ENCODE results near the gene CASTOR2.
A peak's percentile ranks its signal among the peaks of the same experiment; 100 is the strongest.
"Not testable (repeated sequence)": the region's sequence is repeated elsewhere in the genome, so short reads cannot be mapped to it uniquely, and the experiment has no call there.

The CASTOR2 gene

DNA sequence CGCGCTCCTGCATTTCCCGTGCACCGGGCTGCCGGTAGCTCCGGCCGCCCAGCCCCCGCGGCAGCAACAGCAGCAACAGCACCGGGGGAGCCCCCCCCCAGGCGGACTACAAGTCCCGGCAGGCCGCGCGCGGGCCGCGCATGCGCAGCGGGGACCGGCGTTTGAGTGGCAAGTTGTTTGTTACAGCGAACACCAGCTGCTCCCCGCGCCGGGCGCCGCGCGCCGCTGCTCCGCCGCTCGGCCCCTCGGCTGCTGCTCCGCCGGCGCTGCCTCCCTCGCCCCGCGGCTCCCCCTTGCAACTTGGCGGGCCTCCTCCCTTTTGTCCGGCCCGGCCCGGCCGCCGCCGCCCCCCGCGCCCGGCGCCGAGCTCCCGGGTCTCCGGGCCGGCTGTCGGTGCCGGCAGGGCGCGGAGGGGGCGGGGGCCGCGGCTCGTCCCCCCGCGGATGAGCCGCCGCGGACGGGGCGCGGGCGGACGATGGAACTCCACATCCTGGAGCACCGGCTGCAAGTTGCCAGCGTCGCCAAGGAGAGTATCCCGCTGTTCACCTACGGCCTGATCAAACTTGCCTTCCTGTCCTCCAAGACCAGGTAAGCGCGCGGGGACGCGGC is at the start of gene CASTOR2:
Gene CASTOR2, plus strand, starts transcription at position 195 of the 609 bp plus-strand sequence. Its CDS starts 281 bp downstream, at position 476.
- DNase-seq: peak; percentile 84

DNA sequence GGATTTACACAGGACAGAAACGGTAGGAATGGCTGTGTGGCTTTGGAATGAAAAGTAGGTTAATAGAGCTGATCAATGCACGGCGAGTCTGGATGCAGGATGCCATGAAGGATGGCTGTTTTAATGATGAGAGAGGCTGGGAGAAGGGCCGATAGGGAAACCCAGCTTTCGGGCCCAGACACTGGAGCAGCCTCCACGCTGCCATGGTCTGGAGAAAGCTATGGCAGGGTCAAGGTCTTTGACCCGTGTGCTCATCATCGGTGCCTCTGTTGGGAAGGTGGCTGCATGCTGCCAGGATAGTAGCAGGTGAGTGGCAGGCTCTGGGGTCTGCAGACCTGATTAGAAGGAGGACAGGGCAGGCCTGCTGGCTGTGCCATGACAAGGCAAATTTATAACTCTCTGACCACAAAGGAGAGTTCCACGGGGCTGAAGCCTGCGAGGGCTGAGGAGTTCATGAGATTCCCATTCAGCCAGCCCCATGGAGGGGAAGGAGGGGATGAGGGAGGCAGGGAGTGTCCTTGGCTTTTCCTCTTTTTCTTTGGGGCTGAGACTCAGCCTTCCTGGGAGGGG is 42.1 kb upstream of the CASTOR2 start:
- DNase-seq: not testable (repeated sequence)

DNA sequence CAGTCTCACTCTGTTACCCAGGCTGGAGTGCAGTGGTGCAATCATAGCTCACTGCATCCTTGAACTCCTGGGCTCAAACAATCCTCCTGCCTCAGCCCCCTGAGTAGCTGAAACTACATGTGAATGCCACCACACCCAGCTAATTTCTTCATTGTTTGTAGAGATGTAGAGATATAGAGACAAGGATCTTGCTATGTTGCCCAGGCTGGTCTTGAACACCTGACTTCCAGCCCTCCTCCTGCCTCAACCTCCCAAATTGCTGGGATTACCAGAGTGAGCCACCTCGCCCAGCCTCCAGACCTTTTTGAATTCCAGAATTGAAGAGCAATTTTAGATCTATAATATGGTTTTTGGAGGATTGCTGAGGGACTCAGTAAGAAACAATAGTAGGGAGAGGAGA is 40.9 kb upstream of the CASTOR2 start:
- DNase-seq: not testable (repeated sequence)

DNA sequence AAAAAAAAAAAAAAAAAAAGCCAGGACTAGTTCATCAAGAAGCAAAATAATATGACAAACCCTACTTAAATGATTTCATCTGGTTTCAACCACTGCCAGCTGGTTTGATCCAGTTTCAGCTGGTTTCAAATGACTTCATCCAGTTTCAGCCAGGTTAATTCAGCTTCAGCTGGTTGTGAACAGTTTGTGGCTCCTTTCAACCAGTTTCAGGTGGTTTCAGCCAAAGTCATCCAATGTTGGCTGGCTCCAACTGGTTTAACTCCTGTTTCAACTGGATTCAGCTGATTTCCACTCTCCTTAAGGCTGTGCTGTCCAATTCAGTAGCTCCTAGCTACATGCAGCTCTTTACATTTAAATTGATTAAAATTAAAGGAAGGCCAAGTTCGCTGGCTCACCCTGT is 37.5 kb upstream of the CASTOR2 start:
- DNase-seq: not testable (repeated sequence)

DNA sequence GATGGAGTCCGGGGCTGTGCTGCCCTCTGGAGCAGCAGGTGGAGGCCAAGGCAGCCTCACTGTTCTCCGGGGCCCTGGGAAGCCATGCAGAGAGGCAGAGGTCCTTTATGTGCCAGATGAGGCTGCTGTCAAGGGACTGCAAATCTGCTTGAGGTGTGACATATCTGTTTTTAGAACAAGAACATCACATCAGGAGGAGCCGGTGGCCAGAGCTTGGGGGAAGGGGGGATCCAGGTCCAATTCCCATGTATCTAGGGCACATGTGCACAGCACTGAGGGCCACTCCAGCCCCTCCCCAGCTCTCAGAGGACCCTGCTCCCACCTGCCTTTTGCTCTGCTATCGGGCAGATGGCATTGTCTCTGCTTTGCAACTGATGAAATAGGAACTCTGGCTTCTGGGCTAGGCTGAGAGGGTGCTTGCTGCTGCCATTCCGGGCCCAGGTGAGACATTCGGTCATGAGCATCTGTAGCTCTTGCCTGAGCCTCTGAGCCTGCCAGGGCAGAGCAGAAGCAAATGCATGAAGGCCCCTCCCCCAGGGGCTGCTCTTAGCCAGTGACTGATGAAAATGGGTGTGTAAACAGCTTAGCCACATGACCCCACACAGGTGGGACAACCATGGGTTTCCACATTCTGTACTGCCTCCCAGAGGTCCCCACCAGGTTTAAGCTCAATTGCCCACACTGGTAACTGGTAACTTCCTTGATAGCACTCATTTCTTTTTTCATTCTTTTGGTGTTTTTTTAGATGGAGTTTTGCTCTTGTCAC is 32.8 kb upstream of the CASTOR2 start:
- DNase-seq: not testable (repeated sequence)

DNA sequence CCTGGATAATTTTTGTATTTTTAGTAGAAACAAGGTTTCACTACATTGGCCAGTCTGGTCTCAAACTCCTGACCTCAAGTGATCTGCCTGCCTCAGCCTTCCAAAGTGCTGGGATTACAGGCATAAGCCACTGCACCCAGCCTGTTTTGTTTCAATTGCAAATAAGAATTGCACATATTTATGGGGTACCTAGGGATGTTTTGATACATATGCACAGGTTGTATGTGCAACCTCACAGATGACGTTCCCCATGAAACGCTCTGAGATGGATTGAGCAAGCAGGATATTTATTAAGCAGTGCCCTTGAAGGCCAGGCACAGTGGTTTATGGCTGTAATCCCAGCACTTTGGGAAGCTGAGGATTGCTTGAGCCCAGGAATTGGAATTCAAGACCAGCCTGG is 25.1 kb upstream of the CASTOR2 start:
- not testable (repeated sequence) for DNase-seq

DNA sequence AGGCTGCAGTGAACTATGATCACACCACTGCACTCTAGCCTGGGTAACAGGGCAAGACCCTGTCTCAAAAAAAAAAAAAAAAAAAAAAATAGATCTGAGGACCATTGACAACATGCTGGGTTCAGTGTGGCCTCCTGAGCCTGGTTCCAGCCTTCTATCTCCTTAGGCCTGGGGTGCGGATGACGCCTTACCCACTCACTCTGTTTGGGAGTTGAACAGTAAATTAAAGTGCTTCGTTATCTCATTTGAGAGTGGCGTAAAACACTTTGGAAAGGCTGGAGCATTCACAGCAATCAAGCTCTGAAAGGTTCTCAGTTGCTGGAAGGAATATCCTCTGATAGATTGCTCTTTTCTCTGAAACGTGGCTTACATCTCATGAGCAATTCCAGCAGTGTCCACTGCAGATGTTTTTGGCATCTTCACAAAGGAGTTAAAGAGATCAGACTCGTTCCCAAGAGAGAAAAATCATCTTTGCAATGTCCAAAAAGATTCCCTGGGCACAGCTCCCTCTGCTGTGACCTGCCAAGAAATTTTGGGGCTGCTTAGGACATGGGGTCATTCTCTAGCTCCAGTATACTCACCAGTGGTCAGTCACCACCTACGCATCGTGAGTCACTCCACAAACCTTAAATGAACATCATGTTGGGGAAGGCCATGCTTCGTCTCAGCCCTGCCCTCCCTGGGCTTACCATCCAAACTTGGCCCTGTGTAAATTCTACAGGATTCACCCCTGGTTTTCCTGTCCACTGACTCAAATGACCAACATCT is 23.0 kb upstream of the CASTOR2 start:
- DNase-seq: not testable (repeated sequence)

DNA sequence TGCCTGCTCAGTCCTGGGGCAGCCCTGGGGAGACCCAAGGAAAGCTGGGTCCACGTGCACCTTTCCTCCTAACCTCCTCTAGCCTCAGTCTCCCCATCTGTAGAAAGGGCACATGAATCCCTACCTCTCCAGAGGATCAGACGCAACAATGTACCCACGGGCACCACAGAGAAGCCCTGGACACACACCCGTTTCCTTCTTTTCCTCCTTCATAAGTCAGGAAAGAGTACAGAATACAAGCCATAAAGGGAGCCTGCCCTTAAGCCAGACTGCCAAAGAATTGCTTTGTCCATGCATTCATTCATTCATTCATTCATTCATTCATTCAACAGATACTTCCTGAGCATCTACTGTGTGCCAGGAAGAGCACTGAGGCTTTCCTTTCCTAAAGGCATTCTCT is 20.6 kb upstream of the CASTOR2 start:
- not testable (repeated sequence) for DNase-seq

DNA sequence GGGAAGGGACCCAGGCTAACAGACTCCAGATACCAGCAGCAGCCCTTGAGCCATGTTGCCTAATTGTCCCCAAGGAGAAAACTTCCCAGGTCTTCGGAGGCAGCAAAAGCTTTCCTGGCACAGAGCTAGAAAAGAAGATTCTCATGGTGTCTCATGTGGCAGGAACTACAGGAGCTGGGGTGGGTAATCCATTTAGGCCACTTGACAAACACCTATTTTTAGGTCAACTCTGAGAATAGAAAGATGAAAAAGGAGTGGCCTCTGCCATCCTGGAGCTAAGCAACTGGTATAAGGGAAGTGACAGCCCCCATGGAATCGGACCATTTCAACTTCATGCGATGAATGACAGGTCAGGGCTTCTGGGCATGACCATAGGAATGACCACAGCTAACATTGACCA is 16.8 kb upstream of the CASTOR2 start:
- DNase-seq: not testable (repeated sequence)

DNA sequence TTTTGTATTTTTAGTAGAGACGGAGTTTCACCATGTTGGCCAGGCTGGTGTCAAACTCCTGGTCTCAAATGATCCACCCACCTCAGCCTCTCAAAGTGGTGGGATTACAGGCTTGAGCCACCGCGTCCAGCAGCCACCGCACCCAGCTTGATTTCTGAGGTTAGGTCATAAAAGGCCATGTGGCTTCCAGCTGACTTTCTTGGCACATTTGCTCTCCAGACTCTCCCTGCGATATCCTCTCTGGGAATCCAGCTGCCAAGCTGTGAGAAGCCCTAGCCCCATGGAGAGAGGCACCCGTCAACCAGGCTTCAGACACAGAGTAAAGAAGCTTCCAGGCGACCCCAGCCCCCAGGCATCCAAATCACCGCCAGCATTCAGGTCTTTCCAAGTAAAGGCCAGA is 10.7 kb upstream of the CASTOR2 start:
- not testable (repeated sequence) for DNase-seq

DNA sequence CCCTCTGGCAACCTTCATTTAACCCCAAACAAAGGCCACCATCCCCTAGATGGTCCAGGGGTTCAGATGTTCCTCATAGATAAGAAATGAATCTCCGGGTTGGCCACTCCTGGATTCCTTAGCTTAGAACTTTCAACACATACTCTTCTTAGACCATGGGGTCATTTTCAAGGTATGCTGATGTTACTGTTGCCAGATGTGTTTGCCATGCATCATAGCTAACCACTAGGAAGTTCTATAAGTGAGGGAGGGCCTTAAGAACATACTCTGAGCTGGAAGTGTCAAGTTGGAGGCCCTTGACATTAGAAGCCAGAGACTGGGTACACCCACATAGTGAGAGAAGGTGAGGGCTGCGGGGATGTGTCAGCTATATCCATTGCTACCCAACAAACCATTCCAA is 6.2 kb upstream of the CASTOR2 start:
- not testable (repeated sequence) for DNase-seq

DNA sequence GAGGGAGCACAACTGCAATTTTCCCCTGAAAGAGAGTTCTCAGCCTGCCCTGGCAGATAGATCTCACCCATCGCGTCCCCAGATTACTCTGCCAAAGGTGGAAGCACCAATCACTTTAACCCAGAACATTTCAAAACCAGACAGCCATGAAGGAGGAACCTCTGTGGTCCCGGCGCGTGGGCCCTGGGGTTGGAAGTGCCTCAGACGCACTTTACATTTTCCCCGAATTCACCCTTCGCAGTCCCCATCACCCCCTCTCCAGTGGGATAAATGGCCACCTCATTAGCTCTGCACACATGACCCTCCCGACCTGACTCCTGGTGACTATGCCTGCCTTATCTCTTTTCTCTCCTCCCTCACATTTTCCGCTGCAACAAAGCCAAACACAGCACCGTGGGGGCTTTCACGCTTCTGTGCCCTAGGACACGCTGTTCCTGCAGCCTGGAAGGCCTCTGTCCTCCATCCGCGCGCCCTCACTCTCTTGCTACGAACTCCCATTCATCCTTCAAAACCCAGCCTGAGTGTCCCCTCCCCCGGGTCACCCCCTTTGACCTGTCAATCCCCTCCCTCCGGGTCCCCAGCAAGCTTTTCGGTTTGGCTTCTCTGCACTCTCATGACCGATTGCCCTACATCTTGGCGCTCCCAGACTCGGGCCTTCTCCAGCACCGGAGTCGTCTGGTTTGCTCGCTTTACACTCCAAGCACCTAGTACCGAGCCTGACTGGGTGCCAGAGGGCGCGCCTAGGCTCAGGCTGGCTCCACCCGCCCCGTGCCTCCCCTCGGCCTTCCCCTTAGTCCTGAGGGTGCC is 598 bp upstream of the CASTOR2 start:
- peak; percentile 0 for DNase-seq

DNA sequence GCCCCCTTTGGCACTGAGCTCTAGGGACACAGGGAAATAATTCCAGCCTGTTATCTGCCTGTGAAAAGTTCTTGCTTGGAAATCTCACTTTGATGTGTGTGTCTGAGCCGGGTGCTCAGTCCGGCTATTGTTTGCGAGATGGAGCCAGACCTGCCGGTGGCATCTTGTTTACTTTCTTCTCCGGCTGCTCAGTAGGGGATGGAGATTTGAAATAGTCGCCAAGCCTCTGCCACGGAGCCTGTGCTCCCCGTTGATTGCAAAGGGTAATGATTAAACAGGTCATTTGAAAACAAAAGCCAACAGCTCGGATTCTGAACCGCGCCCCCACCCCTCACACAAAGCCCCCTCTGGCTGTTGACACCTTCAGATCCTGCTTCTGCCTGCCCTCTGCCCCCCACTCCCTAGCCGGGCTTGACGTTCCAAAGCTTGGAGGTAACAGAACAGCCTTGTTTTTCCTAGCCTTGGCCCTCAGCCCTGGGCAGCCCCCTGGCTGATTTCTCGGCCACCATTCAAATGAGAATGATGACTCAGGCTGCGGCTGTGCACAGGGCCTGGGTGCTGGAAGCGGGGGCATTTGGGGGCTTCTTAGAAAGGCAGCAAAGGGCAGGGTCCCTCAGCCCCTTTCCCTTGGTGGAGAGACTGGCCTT is 1.8 kb downstream of the CASTOR2 start:
- DNase-seq: not testable (repeated sequence)

DNA sequence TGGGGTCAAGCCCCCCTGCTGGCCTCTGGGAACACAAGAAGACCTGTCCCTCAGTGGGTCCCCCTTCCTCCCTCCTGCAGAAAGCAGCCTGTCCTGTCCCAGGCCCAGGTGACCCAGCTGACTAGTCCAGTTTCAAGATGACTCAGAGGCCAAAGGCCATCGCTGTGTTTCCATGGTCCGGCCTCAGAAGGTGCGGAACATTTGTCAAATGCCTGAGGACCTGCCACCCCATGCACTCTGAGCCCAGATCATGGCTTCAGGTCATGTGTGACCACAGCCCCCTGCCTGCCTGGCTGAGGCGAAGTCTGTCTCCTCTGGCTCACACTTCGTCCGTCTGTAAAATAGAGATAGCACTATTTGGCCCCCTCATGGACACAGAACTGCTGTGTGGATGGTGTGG is 2.4 kb downstream of the CASTOR2 start:
- DNase-seq: not testable (repeated sequence)

DNA sequence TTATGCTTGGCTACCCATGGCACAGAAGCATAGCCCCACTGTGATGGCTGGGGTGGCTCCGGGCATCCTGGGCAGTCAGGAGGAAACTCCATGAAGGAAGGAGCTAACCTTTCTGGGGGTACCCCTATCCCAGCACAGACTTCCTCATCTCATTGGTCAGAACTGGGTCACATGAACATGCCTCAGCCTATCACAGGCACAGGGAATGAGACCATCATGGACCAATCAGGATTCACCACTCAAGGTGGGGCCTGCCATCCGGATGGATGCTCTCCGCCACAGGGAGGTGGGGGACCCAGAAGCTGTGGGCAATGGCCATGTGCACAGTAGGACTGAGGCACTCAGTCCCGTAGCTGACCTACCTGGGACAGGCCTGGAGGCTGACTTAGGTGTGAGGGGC is 6.9 kb downstream of the CASTOR2 start:
- not testable (repeated sequence) for DNase-seq

DNA sequence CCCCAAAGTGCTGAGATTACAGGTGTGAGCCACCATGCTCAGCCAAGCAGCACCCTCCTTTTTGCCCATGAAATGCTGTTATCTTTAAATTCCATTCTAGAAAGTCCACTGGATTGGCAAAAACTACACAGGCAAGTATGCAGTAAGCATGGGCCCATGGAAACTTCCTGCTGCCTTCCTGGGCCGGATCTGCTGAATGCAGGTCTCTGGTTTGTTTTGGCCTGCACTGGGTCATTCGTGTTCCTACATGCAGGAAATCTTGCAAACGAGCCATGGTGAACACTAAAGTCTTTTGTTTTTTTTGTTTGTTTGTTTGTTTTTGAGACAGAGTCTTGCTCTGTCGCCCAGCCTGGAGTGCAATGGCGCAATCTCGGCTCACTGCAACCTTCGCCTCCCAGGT is 7.9 kb downstream of the CASTOR2 start:
- DNase-seq: not testable (repeated sequence)

DNA sequence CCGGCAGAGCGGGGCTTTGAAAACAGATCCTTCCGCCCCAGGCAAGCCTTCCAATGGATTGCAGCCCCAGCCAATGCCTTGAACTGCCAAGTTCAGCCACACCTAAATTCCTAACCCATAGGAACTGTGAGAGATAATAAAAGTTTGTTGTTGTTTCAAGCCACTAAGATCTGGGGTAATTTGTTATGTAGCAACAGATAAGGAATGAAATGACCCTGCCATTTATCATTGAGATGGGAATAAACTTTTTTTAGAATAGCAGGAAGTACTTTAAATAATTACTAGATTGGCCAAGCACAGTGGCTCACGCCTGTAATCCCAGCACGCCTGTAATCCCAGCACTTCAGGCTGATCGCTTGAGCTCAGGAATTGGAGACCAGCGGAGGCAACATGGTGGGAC is 11.5 kb downstream of the CASTOR2 start:
- not testable (repeated sequence) for DNase-seq

DNA sequence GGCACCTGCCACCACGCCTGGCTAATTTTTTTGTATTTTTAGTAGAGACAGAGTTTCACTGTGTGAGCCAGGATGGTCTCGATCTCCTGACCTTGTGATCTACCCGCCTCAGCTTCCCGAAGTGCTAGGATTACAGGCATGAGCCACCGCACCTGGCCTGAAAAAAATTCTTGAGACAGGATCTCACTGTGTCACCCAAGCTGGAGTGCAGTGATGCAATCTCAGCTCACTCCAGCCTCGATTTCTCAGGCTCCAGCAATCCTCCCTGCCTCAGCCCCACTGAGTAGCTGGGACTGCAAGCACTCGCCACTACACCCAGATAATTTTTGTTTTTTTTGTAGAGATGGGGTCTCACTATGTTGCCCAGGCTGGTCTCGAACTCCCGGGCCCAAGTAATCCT is 13.0 kb downstream of the CASTOR2 start:
- DNase-seq: not testable (repeated sequence)

DNA sequence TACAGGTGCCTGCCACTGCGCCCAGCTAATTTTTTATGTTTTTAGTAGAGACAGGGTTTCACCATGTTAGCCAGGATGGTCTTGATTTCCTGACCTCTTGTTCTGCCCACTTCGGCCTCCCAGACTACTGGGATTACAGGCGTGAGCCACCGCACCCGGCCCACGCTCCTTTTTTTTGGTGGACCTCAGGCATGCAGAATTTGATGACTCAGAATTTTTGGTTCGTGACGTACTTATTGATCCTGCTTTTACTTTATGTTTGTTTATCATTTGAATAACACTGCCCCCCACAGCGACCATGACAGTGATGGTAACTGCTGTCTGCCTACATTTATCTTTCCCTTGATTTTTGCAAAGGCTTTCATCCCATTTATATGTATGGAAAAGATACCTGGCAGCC is 23.9 kb downstream of the CASTOR2 start:
- DNase-seq: not testable (repeated sequence)

DNA sequence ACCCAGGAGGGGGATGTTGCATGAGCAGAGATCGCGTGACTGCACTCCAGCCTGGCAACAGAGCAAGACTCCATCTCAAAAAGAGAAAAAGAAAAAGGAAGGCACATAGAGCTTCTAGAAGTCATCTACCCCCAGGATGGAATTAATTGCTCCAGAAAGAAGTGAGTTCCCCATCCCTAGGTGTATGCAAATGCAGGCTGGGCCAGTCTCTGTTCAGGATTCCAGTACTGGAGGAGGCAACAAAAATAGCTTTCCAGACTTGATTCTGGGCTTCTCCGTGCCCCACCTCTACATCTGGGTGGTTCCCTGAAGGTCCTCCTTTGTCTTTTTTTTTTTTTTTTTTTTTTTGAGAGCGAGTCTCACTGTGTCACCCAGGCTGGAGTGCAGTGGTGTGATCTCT is 28.6 kb downstream of the CASTOR2 start:
- DNase-seq: no peak

DNA sequence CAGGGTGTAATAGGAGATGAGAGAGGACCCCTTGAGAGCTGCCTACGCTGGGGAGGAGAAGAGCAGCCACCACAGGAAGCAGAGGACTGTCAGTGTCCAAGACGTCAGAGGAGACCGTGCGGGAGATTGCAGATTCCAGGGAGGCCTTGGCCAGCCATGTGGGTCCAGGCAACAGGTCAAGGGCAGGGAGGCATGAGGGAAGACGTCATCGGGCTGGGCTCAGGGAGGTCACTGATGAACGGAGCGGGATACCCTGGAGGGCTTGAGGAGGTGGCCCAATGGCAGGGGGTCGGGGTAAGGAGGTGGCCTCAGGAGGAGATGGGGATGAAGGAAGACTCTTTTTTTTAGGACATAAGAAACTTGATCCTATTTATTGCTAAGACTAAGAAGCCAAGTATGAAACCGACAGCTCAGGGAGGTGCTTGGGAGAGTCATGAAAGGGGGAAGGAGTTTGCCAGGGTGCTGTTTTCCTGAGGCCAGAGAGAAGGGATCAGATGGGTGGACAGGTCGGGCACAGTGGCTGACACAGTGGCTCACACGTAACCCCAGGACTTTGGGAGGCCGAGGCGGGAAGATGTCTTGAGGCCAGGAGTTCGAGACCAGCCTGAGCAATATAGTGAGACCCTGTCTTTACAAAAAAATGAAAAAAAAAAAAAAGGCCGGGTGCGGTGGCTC is 30.5 kb downstream of the CASTOR2 start:
- not testable (repeated sequence) for DNase-seq

Measured in CD4-positive, alpha-beta T cell treated with Interleukin-21 for 1 hour (primary cell).